ENCODE data around the gene ADGRV1. TPM values are rescaled to one million over a fixed set of nuclear protein-coding genes. Genes with fewer than 3 reads are reported as not detected.
"Not testable (repeated sequence)": the region's sequence is repeated elsewhere in the genome, so short reads cannot be mapped to it uniquely, and the experiment has no call there.

The ADGRV1 gene
- total and polyA plus RNA-seq, 3 donors from 2014 or later, result 10.8 to 18.0 (median 12.6) TPM

DNA sequence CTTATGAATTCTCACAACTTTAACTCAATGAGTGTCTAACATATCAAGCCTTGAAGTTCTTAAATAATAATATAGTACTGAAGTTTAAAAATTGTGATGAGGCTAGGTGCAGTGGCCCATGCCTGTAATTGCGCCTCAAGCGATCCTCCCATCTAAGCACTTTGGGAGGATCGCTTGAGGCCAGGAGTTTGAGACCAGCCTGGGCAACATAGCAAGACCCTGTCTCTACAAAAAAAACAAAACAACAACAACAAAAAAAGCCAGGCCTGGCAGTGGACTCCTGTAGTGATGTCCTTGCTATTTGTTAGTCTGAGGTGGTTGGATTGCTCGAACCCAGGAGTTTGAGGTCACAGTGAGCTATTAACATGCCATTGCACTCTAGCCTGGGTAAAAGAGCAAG lies 98.4 kb downstream of the ADGRV1 start:
- Histone ChIP-seq H3K27ac (no peak overlapping the region), H3K27me3 (no peaks in the 10 kb centered on the region), H3K4me1 (no peaks in the 10 kb centered on the region), H3K36me3 (ENCODE audit: low read depth, missing control alignments) (no peaks in the 10 kb centered on the region), H3K9me3 (no peaks in the 10 kb centered on the region), H3K4me3 (no peak overlapping the region)
- whole genome bisulfite sequencing, 2 donors, result 47 to 49% methylated on average over 4 of the region's 4 CpGs
- intact Hi-C loops (cut with DNase I; ENCODE audit: low total_unique reads), result no loop called here
- no peak for DNase-seq
- TF ChIP-seq, protein P1, sequence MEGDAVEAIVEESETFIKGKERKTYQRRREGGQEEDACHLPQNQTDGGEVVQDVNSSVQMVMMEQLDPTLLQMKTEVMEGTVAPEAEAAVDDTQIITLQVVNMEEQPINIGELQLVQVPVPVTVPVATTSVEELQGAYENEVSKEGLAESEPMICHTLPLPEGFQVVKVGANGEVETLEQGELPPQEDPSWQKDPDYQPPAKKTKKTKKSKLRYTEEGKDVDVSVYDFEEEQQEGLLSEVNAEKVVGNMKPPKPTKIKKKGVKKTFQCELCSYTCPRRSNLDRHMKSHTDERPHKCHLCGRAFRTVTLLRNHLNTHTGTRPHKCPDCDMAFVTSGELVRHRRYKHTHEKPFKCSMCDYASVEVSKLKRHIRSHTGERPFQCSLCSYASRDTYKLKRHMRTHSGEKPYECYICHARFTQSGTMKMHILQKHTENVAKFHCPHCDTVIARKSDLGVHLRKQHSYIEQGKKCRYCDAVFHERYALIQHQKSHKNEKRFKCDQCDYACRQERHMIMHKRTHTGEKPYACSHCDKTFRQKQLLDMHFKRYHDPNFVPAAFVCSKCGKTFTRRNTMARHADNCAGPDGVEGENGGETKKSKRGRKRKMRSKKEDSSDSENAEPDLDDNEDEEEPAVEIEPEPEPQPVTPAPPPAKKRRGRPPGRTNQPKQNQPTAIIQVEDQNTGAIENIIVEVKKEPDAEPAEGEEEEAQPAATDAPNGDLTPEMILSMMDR (IDR thresholded peaks at IDR 0.05), result no peak
- no peak for TF ChIP-seq POLR2A (IDR thresholded peaks at IDR 0.05)

DNA sequence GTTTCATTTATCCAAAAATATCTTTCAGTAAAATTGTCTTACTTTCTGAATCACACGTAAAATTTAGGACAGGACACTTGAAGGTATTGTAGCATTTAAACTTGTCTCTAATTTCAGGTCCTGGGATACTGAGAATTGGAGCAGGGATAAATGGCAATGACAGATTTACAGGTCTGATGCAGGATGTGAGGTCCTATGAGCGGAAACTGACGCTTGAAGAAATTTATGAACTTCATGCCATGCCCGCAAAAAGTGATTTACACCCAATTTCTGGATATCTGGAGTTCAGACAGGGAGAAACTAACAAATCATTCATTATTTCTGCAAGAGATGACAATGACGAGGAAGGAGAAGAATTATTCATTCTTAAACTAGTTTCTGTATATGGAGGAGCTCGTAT lies 99.2 kb downstream of the ADGRV1 start:
- no peaks in the 10 kb centered on the region for H3K9me3 ChIP-seq
- 87 to 88% methylated on average over 6 of the region's 6 CpGs for WGBS, 2 donors
- TF ChIP-seq, protein P1 (IDR thresholded peaks at IDR 0.05), result no peak
- no peak for TF ChIP-seq POLR2A (IDR thresholded peaks at IDR 0.05)
- H3K36me3 ChIP-seq (ENCODE audit: low read depth, missing control alignments), result no peaks in the 10 kb centered on the region
- no peaks in the 10 kb centered on the region for H3K27me3 ChIP-seq
- intact Hi-C loops (cut with DNase I; ENCODE audit: low total_unique reads), result no loop called here
- DNase-seq, result no peak
- no peak overlapping the region for H3K27ac ChIP-seq
- no peak overlapping the region for H3K4me3 ChIP-seq
- no peaks in the 10 kb centered on the region for H3K4me1 ChIP-seq

DNA sequence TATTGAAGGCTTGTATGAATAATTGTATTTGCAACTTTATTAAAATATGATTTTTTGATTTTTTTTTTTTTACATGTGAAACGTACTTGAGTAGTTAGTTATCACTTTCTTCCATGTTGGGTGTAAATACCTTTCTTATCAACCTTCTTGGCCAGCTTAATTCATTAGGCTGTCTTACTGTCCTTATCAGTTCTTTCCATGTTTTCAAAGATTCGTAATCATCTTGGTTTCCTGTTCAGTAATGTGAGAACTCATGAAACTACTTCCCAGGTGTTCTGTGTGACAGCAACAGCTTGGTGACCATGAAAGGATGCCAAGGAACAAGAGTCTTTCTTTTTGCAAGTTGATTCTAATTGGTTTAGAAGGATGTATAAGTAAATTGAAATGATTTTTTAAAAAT lies 100.0 kb downstream of the ADGRV1 start:
- no peaks in the 10 kb centered on the region for H3K27me3 ChIP-seq
- H3K27ac ChIP-seq, result no peak overlapping the region
- H3K9me3 ChIP-seq, result no peaks in the 10 kb centered on the region
- WGBS, 2 donors, result 66 to 70% methylated on average over 2 of the region's 2 CpGs
- intact Hi-C loops (cut with DNase I; ENCODE audit: low total_unique reads), result no loop called here
- H3K36me3 ChIP-seq (ENCODE audit: low read depth, missing control alignments), result no peaks in the 10 kb centered on the region
- no peak for DNase-seq
- H3K4me1 ChIP-seq, result no peaks in the 10 kb centered on the region
- TF ChIP-seq, protein P1 (IDR thresholded peaks at IDR 0.05), result no peak
- TF ChIP-seq POLR2A (IDR thresholded peaks at IDR 0.05), result no peak
- no peak overlapping the region for H3K4me3 ChIP-seq

DNA sequence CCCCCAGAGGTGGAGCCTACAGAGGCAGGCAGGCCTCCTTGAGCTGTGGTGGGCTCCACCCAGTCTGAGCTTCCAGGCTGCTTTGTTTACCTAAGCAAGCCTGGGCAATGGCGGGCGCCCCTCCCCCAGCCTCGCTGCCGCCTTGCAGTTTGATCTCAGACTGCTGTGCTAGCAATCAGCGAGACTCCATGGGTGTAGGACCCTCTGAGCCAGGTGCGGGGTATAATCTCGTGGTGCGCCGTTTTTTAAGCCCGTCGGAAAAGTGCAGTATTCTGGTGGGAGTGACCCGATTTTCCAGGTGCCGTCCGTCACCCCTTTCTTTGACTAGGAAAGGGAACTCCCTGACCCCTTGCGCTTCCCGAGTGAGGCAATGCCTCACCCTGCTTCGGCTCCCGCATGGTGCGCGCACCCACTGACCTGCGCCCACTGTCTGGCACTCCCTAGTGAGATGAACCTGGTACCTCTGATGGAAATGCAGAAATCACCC lies 109.5 kb downstream of the ADGRV1 start:
- H3K9me3 ChIP-seq; H3K36me3 ChIP-seq (ENCODE audit: low read depth, missing control alignments); H3K27ac ChIP-seq; intact Hi-C loops (cut with DNase I; ENCODE audit: low total_unique reads); DNase-seq; H3K27me3 ChIP-seq; H3K4me1 ChIP-seq; H3K4me3 ChIP-seq: not testable (repeated sequence)
- WGBS, 2 donors, result 74 to 75% methylated on average over 7 to 21 of the region's 21 CpGs

DNA sequence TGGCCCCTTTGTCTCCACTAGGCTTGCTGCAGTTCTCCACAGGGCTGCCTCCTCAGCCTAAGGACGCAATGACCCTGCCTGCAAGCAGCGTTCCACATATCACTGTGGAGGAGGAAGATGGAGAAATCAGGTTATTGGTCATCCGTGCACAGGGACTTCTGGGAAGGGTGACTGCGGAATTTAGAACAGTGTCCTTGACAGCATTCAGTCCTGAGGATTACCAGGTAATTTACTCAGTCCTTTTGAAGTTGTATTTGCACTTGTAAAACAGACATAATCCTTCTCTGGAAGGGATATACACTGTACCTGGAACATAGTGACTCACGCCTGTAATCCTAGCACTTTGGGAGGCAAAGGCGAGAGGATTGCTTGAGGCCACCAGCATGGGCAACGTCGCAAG lies 116.6 kb downstream of the ADGRV1 start:
- no peak for DNase-seq
- Histone ChIP-seq H3K4me1 (no peaks in the 10 kb centered on the region), H3K27ac (no peak overlapping the region), H3K27me3 (no peaks in the 10 kb centered on the region), H3K9me3 (no peaks in the 10 kb centered on the region), H3K4me3 (no peak overlapping the region), H3K36me3 (ENCODE audit: low read depth, missing control alignments) (no peaks in the 10 kb centered on the region)
- no peak for TF ChIP-seq POLR2A (IDR thresholded peaks at IDR 0.05)
- TF ChIP-seq, protein P1 (IDR thresholded peaks at IDR 0.05), result no peak
- intact Hi-C loops (cut with DNase I; ENCODE audit: low total_unique reads), result no loop called here
- WGBS, 2 donors, result 84 to 85% methylated on average over 8 of the region's 8 CpGs
